GM18519 (cell line): ENCODE data around the gene TMEM234.
A peak's percentile ranks its signal among the peaks of the same experiment; 100 is the strongest.
"Not testable (repeated sequence)": the region's sequence is repeated elsewhere in the genome, so short reads cannot be mapped to it uniquely, and the experiment has no call there.

Experiments used
- ATAC-seq: cut with Tn5 transposase; IDR thresholded peaks from one replicate; pipeline ENCODE4 v1.9.1; 2021; ENCODE audit warnings: mild to moderate bottlenecking, moderate library complexity; ENCODE audit not compliant: unreplicated experiment, low FRiP score

The TMEM234 gene

GRCh38 chr1:32221980-32222755 lies at the start of gene TMEM234, which contains the start of gene EIF3I:
Gene TMEM234 (minus strand): TSS chr1:32222353. CDS start chr1:32222322, 31 bp downstream.
Gene EIF3I (plus strand): TSS chr1:32222407. CDS start chr1:32222442, 35 bp downstream.
- ATAC-seq: peak; percentile 77

DNA sequence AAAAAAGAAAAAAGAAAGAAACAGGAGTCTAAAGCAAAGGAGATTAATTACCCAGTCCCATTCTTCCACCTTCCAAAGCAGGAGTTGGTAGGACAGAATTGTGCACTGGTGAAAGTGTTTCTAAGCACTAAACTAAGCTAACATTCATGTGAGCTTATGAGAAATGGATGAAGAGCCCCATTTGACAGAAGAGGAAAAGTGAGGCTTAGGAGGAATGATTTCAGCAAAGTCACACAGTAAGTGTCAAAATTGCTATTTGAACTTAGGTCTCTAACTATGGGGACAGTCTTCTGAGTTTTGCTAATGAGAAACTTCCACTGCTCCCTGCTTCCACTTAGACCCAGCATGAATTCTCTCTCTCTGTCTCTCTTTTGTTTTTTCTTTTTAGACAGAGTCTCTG lies 47.6 kb upstream of the TMEM234 start:
- ATAC-seq: no peak

DNA sequence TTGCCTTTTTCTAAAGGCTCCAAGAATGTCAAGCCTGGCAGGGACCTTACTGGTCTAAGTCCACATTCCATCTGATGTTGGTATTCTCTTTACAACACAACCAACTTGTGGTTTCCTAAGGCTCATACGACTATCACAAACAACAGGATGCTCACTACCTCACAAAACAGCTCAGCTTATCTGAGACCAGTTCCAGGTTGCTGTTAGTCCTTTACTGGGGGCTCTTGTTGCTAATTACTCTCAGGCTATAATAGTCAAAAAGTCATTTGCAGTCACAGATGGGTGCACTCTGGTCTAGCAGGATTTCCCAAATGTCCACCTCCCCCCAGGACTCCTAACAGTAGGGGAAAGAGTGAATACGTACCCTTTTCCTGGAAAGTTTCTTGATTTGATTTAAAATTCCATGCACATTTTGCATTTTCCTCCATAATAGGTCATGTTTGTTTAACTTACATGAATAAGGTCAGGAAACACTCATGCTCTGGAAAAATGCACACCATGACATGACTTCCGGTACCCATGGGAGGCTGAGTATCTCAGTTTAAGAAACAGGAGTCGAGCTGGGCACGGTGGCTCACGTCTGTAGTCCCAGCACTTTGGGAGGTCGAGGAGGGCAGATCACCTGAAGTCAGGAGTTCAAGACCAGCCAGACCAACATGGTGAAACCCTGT lies 44.9 kb upstream of the TMEM234 start:
- ATAC-seq: no peak

- ATAC-seq: no peak
Observed at GRCh38 chr1:32265846-32266245, 43.7 kb upstream of the TMEM234 start.

DNA sequence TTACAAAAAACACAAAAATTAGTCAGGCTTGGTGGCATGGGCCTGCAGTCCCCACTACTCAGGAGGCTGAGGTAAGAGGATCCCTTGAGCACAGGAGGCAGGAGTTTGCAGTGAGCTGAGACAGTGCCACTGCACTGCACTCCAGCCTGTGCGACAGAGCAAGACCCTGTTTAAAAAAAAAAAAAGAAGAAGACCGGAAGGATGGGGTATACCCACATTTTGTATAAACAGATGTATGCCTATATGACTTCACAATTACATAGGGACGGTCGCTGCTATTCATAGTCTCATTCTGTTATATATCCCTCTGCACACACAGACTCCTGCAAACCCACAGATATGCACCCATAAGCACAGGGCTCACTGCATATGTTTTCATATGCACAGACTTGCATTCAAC lies 41.6 kb upstream of the TMEM234 start:
- ATAC-seq: no peak

DNA sequence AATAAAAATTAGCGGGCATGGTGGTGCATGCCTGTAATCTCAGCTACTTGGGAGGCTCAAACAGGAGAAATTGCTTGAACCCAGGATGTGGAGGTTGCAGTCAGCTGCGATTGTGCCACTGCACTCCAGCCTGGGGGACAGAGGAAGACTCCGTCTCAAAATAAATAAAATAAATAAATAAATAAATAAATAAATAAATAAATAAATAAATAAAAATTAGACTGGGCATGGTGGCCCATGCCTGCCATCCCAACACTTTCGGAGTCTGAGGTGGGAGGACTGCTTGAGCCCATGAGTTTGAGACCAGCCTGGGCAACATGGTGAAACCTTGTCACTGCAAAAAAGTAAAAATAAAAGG lies 41.1 kb upstream of the TMEM234 start:
- not testable (repeated sequence) for ATAC-seq

DNA sequence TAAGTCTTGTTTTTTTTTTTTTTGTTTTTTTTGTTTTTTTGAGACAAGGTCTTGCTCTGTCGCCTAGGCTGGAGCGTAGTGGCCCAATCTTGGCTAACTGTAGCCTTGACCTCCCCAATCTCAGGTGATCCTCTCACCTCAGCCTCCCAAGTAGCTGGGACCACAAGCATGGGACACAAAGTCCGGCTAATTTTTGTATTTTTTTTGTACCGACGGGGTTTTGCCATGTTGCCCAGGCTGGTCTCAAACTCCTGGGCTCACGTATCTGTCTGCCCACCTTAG lies 35.0 kb upstream of the TMEM234 start:
- ATAC-seq: no peak

DNA sequence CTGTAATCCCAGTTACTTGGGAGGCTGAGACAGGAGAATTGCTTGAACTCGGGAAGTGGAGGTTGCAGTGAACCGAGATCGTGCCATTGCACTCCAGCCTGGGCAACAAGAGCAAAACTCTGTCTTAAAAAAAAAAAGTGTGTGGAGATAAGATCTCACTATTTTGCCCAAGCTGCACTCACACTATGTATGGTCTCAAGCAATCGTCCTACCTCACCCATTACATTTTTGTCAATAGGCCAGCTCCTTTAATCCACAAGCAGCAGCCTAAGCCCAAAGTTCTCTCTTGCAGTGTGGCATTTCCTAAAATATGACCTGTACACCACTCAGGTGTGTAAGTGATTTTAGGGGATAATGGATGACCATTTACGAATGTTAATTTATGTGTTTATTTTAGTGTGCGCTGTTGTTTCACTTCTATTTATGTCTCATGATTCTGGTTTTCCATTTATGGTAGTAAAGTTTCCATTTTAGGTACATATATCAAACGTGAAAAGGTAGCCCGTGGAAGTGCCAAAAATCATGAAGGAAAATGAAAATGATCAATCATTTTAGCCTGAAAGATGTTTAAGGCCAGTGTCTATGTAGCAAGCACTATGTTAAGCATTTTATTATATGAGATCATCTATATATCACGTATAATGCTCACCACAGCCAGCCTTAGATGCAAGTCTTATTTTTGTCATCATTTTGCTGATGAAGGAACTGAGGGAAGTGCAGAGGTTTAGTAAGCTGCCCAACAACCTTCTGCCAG lies 34.5 kb upstream of the TMEM234 start:
- no peak for ATAC-seq

GRCh38 chr1:32255072-32256071 lies 33.2 kb upstream of the TMEM234 start:
- no peak for ATAC-seq

GRCh38 chr1:32250893-32251716 lies 29.0 kb upstream of the TMEM234 start, which contains the start of gene LCK:
Gene LCK (plus strand): TSS chr1:32251265. CDS start chr1:32274330, 23,065 bp downstream.
- no peak for ATAC-seq

GRCh38 chr1:32249831-32250525 lies 27.8 kb upstream of the TMEM234 start:
- no peak for ATAC-seq

- no peak for ATAC-seq
Observed at GRCh38 chr1:32247983-32248889, 26.1 kb upstream of the TMEM234 start.

- ATAC-seq: no peak
Observed at GRCh38 chr1:32247452-32247851, 25.3 kb upstream of the TMEM234 start.

- ATAC-seq: no peak
Observed at GRCh38 chr1:32246888-32247273, 24.7 kb upstream of the TMEM234 start, which contains the start of gene FAM167B. Gene FAM167B (plus strand): TSS chr1:32247222. CDS start chr1:32247422, 200 bp downstream.

GRCh38 chr1:32242341-32242851 lies 20.2 kb upstream of the TMEM234 start:
- no peak for ATAC-seq

DNA sequence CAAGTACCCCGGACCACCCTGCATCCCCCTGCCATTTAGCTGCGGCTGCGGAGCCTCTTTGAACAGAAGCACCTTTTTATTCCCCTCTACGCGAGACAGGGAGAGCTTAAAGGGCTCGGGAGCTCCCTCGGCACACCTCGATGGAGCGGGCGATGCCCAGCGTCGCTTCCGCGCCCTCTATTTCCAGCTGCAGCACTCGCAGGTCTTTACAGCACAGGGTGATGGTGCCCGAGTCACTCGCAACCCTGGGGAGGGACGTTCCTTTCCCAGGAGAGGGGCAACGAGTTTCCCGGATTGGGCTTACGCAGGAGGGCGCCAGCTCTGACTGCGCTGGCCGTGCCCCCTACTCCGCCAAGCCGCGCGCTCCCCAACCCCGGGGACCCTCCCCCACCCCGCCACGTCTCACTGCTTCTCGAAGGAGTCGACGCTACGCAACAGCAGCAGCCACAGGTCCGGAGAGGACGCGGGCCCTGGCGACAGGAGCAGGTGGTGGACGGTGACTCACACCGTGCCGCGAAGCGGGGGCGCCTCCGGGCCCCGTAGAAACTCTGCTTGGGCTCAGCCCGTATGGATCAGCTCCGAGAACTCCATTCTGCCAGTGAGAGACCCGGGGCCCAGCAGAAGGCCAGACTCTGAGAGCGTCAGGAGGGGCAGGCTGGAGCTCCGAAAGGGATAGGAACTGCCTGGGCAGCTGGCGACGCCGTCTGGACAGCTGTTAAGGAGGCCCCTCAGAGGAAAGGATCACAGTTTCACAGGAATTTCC lies 19.0 kb upstream of the TMEM234 start:
- no peak for ATAC-seq
